Measurements from ENCODE around the gene FAM204A.

GRCh38 chr10:118256825-118257570 lies 85.1 kb downstream of the FAM204A start:
- TF ChIP-seq POLR2A (IDR thresholded peaks at IDR 0.05; ENCODE audit: low read depth), result no peak
- TF ChIP-seq, protein P1, sequence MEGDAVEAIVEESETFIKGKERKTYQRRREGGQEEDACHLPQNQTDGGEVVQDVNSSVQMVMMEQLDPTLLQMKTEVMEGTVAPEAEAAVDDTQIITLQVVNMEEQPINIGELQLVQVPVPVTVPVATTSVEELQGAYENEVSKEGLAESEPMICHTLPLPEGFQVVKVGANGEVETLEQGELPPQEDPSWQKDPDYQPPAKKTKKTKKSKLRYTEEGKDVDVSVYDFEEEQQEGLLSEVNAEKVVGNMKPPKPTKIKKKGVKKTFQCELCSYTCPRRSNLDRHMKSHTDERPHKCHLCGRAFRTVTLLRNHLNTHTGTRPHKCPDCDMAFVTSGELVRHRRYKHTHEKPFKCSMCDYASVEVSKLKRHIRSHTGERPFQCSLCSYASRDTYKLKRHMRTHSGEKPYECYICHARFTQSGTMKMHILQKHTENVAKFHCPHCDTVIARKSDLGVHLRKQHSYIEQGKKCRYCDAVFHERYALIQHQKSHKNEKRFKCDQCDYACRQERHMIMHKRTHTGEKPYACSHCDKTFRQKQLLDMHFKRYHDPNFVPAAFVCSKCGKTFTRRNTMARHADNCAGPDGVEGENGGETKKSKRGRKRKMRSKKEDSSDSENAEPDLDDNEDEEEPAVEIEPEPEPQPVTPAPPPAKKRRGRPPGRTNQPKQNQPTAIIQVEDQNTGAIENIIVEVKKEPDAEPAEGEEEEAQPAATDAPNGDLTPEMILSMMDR (IDR thresholded peaks at IDR 0.05), result no peak
